ENCODE measurements around the gene TCAF1. TPM values are rescaled to one million over a fixed set of nuclear protein-coding genes. Genes with fewer than 3 reads are reported as not detected.
A peak's percentile ranks its signal among the peaks of the same experiment; 100 is the strongest.

The TCAF1 gene
- total RNA-seq, 1 donor, result 95.4 TPM

DNA sequence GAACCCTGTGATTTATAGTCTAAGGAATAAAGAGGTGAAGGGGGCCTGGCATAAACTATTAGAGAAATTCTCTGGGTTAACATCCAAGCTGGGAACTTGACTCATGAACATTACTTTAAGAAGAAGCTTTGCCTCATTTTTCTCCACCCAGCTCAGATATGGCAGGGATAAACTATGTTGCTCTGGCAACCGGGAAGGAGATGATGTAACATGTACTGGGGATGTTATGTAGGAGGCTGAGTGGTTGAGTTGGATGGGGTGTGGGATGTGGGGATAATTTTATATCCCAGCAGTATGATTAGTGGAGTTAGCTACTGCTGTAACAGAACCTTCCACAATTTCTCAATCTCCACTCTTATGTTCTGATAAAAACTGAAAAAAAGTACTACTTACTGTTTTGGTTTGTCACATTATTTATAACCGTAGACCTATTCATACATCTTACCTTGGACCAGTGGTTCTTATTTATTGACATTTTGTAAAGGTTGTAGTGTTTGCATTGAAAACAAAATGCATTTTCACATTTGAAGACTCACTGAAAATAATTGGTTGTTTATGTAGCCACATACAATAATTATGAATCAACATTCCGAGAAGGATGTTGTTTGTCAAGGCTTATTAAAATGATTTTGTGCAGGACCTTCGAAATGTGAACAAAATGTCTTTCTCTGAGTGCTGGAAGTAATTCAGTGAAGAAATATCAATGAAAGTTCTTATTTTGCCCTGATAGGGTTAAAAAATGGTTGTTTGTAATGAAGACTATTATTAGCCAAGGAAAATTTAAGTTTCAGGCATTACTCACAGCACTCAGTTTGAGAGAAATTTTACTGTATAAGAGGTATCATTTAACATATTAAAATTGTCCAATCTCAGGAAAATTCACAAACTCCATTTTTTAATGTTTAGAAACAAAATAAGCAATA lies 34.4 kb upstream of the TCAF1 start:
- peak; percentile 91 for DNase-seq (ENCODE audit: low read depth)
- TF ChIP-seq, protein P1, sequence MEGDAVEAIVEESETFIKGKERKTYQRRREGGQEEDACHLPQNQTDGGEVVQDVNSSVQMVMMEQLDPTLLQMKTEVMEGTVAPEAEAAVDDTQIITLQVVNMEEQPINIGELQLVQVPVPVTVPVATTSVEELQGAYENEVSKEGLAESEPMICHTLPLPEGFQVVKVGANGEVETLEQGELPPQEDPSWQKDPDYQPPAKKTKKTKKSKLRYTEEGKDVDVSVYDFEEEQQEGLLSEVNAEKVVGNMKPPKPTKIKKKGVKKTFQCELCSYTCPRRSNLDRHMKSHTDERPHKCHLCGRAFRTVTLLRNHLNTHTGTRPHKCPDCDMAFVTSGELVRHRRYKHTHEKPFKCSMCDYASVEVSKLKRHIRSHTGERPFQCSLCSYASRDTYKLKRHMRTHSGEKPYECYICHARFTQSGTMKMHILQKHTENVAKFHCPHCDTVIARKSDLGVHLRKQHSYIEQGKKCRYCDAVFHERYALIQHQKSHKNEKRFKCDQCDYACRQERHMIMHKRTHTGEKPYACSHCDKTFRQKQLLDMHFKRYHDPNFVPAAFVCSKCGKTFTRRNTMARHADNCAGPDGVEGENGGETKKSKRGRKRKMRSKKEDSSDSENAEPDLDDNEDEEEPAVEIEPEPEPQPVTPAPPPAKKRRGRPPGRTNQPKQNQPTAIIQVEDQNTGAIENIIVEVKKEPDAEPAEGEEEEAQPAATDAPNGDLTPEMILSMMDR (IDR thresholded peaks at IDR 0.05; ENCODE audit: insufficient read depth, low read depth, low read length), result no peak
- H3K4me3 ChIP-seq (ENCODE audit: low read depth, low read length), result no peak overlapping the region

- TF ChIP-seq, protein P1 (IDR thresholded peaks at IDR 0.05; ENCODE audit: insufficient read depth, low read depth, low read length), result no peak
- peak; percentile 68 for DNase-seq (ENCODE audit: low read depth)
- no peak within 1 kb of the TSS for H3K4me3 ChIP-seq (ENCODE audit: low read depth, low read length)
These were observed 32.8 kb upstream of the TCAF1 start, which contains the start of gene OR2F2 for GRCh38 chr7:143934526-143935325. Gene OR2F2 (plus strand): TSS chr7:143935233. CDS start chr7:143935233, 0 bp downstream.

DNA sequence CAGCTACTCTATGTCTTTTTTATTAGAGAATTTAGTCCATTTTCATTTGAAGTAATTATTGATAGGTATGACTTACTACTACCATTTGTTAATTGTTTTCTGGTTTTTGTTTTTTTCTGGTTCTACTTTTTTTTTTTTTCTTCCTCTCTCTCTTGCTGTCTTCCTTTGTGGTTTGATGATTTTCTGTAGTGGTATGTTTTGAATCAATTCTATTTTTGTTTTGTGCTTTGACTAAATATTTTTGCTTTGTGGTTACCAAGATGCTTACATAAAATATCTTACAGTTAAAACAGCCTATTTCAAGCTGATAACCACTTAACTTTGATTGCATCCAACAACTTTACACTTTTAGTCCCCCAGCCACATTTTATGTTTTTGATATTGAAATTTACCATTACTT lies 29.8 kb upstream of the TCAF1 start:
- TF ChIP-seq, protein P1 (IDR thresholded peaks at IDR 0.05; ENCODE audit: insufficient read depth, low read depth, low read length), result no peak
- peak; percentile 59 for DNase-seq (ENCODE audit: low read depth)
- no peak overlapping the region for H3K4me3 ChIP-seq (ENCODE audit: low read depth, low read length)

GRCh38 chr7:143929224-143929920 lies 27.4 kb upstream of the TCAF1 start:
- TF ChIP-seq, protein P1 (IDR thresholded peaks at IDR 0.05; ENCODE audit: insufficient read depth, low read depth, low read length), result no peak
- H3K4me3 ChIP-seq (ENCODE audit: low read depth, low read length), result no peak overlapping the region
- DNase-seq (ENCODE audit: low read depth), result no peak

- TF ChIP-seq, protein P1 (IDR thresholded peaks at IDR 0.05; ENCODE audit: insufficient read depth, low read depth, low read length), result no peak
- DNase-seq (ENCODE audit: low read depth), result peak; percentile 22
- no peak overlapping the region for H3K4me3 ChIP-seq (ENCODE audit: low read depth, low read length)
These were observed 22.9 kb upstream of the TCAF1 start for GRCh38 chr7:143924851-143925250.

DNA sequence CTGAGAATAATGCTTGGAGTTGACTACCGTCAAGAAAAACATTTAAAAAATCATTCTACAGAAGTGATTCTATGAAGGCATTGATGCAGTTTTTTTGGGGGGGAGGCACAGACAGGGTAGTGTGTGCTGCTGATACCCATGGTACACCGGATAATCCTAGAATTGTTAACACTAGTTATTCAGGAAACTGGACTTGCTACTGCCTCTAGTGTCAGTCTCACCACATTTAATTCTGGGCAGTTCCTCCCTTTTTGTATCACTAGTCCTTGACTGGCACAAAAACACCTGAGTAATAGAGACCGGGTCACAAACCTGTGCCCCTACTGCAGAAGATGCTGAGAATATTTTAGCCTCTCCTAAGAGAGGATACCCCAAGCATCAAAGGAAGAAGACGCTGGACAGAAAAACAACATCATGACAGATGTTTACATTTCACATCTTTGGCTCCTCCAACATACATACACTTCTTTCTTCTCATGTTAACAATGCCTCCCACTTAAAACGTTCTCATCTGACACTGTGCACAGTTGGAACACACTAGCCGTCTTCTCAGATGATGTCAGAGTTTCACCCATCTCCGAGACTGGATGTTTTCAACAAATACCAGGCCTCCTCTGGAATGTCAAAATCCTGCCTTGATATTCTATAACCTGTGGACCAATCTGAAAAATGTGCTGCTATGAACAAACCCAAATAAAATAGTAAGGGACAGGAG lies 13.1 kb upstream of the TCAF1 start:
- no peak for DNase-seq (ENCODE audit: low read depth)
- H3K4me3 ChIP-seq (ENCODE audit: low read depth, low read length), result no peak overlapping the region
- TF ChIP-seq, protein P1 (IDR thresholded peaks at IDR 0.05; ENCODE audit: insufficient read depth, low read depth, low read length), result no peak

Measured in fibroblast of villous mesenchyme (primary cell).